ENCODE measurements around the gene NME7.

The NME7 gene

GRCh38 chr1:169086603-169087455, 280.8 kb downstream of the NME7 start:
- in situ Hi-C loops (cut with MboI; ENCODE audit: low sequenced_read_pairs): no loop called here
- Histone ChIP-seq H3K4me3 (no peak overlapping the region), H3K36me3 (replicated peaks) (no peaks in the 10 kb centered on the region), H3K4me1 (no peaks in the 10 kb centered on the region), H3K27me3 (ENCODE audit: low read depth) (no peaks in the 10 kb centered on the region), H3K9me3 (no peaks in the 10 kb centered on the region)
- DNase-seq (ENCODE audit: low spot score in 2 of 2): no peak

- H3K4me1 ChIP-seq: no peaks in the 10 kb centered on the region
- no peaks in the 10 kb centered on the region for H3K9me3 ChIP-seq
- H3K4me3 ChIP-seq: no peak overlapping the region
- in situ Hi-C loops (cut with MboI; ENCODE audit: low sequenced_read_pairs): no loop called here
- DNase-seq (ENCODE audit: low spot score in 2 of 2): no peak
- no peaks in the 10 kb centered on the region for H3K27me3 ChIP-seq (ENCODE audit: low read depth)
- H3K36me3 ChIP-seq (replicated peaks): no peaks in the 10 kb centered on the region
Measured at GRCh38 chr1:169085911-169086310, 281.7 kb downstream of the NME7 start.
